Epidermal melanocyte (primary cell): ENCODE results near the gene NECTIN1.
A peak's percentile ranks its signal among the peaks of the same experiment; 100 is the strongest.
"Not testable (repeated sequence)": the region's sequence is repeated elsewhere in the genome, so short reads cannot be mapped to it uniquely, and the experiment has no call there.

Experiments used
- DNase-seq: peaks from one replicate; pipeline ENCODE4 v3.0.0; 2011; ENCODE audit warnings: low spot score; ENCODE audit not compliant: insufficient read length

The NECTIN1 gene

DNA sequence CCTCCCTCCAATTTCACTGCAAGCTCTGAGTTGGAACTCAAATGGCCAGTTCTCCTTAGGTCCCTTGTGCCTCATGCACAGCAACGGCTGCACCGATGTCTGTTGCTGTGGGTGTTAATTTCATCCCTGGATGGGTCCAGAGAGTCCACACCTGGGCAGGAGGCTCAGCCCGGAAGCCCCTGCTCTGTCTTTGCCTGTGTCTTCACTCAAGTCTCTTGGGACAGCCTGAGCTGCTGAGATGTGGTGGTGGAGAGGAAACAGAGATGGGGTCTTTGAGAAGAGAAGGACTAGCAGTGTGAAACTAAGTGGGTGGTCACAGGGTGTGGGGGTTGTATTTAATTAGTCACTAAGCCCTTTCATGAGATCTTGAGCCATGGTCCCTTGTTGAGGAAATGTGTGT, 109.3 kb downstream of the NECTIN1 start:
- DNase-seq: no peak

- DNase-seq: peak; percentile 29
Observed at GRCh38 chr11:119618208-119618909, 110.6 kb downstream of the NECTIN1 start.

- no peak for DNase-seq
Observed at GRCh38 chr11:119617340-119617713, 111.7 kb downstream of the NECTIN1 start.

- no peak for DNase-seq
Observed at GRCh38 chr11:119616586-119617339, 112.2 kb downstream of the NECTIN1 start.

- DNase-seq: no peak
Observed at GRCh38 chr11:119615882-119616196, 113.2 kb downstream of the NECTIN1 start.

DNA sequence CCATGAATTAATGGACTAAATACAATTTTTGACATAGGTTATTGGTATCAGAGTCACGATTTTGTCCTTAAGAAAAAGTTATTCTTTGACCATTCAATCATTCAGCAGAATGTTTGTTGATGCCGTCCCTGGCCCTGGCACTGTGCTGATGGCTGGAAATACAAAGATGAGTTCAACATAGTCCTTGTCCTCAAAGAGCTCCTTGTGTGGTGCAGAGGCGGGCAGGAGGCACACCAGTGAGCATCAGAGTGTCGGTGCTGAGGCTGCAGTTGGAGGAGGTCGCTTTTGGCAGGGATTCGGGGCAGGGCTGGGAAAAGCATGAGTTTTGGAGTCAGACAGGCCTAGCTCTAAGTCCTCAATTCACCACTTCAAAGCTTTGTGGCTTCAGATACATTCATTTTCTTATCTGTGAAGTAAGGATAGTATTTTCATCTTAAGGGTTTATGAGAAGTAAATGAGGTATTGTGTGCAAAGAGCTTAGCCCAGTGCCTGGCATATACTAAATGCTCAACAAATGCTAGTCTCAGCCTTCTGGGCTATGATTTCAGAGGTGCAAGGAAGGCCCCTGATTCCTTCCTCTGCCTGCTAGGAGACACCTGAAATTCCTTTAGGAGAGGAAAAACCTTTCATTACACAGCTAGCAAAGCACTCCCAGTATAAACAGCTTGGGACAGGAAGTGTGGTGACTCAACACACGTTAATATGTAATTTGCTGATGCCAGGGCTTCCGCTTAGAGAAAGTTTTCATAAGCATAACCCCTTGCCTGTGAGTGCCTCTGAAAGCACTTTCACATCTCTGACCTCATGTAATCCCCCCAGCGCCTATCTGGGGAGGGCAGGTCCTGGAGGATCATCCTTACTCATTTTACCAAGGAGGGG, 113.8 kb downstream of the NECTIN1 start:
- no peak for DNase-seq

- no peak for DNase-seq
Observed at GRCh38 chr11:119614222-119615002, 114.6 kb downstream of the NECTIN1 start.

- DNase-seq: no peak
Observed at GRCh38 chr11:119612814-119613213, 116.2 kb downstream of the NECTIN1 start.

- DNase-seq: no peak
Observed at GRCh38 chr11:119610836-119611426, 118.1 kb downstream of the NECTIN1 start.

GRCh38 chr11:119608781-119609180, 120.2 kb downstream of the NECTIN1 start:
- DNase-seq: no peak

DNA sequence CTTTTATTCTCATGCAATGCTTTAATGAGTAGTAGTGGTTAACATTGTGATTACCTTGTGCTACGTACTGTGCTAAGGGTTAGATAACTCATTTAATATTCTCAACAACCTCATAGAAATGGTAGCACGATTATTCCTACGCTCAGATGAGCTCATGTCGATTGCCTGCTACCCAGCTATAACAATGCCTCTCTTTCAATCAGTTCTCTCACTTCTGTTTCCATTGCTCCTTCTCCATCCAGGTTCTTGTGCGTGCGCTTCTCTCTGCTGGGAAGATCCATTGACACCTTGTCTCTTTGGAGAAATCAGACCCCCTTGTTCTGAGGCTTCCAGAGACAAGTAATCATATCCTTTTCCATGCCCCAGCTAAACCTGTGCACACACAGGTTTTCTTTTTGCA, 120.8 kb downstream of the NECTIN1 start:
- DNase-seq: no peak

DNA sequence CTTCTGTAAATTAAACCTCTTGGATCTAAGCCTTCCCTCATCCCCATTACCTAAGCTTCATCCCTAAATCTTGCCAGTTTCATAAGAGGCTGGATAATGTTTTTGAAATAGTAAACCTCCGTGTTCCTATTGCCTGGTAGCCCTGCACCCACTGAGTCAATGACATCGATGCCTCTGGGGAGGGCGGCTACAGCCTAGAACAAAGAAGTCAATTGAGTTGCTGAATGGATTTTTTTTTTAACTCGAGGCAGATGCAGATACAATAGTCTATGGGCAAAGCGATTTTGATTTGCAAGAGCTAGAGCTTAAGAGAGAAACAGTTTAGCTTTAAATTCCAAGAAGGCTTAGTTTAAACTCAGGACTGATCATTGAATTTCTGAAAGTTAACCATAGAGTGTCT, 121.3 kb downstream of the NECTIN1 start:
- DNase-seq: no peak

DNA sequence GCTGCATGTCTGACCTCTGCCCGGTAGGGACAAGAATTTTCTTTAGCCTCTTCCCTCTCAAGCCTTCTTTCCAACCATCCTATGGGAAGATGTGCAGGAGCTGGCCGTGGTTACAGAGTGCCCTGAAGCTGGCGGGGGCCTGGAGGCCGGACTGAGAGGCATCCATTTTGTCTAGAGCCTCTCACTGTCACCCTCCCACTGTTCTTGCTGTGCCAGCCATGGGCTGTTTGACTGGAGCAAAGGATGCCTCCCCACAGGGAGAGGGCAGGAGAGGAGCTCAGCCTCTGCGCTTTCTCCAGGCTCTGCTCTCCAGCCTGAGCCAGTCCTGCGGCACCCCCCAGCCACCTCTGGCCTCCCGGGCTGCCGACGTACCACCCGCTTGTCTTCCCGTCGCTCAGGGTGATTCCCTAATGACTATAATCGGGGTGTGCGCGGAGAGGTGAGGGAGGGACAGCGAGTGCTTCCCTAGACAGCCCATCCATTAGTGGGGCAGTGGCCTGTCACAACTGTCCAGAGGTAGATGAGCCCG, 123.8 kb downstream of the NECTIN1 start:
- no peak for DNase-seq

DNA sequence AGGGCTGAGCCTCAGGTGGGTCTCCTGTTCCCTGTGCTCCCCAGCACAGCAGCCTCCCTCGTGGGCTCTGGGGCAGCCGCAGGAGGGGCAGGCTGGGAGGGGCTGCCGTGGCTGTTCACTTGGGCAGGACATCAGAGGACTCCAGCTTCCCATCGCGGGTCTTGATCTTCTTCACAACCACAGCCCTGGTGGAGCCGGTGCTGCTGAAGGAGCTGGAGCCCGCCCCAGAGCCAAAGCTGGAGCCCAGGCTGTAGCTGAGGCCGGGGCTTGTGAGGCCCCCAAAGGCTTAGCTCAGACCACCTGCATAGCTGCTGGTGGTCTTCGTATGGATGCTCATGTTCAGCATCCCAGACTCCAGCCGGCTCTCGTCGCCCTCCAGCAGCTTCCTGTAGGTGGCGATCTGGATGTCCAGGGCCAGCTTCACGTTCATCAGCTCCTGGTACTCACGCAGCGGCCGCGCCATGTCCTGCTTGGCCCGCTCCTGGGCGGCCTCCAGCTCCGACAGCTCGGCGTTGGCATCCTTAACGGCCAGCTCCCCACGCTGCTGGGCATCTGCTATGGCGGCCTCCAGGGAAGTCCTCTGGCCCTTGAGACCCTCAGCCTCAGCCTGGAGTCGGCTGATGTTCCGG, 126.1 kb downstream of the NECTIN1 start:
- no peak for DNase-seq

GRCh38 chr11:119599864-119600541, 129.0 kb downstream of the NECTIN1 start:
- DNase-seq: no peak

DNA sequence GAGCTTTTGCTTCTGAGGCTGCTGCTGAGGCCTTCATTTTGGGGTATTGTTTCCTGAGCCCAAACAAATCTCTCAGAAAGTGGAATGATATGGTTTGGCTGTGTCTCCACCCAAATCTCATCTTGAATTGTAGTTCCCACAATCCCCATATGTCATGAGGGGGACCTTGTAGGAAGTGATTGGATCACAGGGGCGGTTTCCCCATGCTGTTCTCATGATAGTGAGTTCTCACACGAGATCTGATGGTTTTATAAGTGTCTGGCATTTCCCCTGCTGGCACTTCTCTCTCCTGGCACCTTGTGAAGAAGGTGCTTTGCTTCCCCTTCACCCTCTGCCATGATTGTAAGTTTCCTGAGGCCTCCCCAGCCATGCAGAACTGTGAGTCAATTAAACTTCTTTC, 133.1 kb downstream of the NECTIN1 start:
- DNase-seq: not testable (repeated sequence)

GRCh38 chr11:119594639-119595249, 134.3 kb downstream of the NECTIN1 start:
- DNase-seq: no peak

DNA sequence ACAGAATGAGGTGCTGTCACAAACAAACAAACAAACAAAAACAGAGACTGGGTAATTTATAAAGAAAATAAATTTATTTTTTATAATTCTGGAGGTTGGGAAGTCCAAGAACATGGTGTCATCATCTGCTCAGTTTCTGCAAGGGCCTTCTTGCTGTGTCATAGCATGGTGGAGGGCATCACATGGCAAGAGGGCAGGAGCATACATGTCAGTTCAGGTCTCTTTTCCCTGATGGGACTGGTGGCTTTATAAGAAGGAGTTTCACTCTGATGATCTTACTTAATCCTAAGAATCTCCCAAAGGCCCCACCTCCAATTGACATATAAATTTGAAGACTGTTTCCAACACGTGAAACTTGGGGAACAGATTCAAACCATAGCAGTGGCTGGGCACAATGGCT, 135.7 kb downstream of the NECTIN1 start:
- DNase-seq: no peak

- DNase-seq: no peak
Observed at GRCh38 chr11:119592642-119593041, 136.4 kb downstream of the NECTIN1 start.
